GM12878 (cell line): ENCODE data around the gene MYO1E. TPM values are rescaled to one million over a fixed set of nuclear protein-coding genes. Genes with fewer than 3 reads are reported as not detected.

Experiments
- BCLAF1 ChIP-seq: fragments of 450-650 bp; IDR thresholded peaks from 2 replicates; pipeline ENCODE4 v1.6.1; 2017; ENCODE audit warnings: antibody characterized with exemption, mild to moderate bottlenecking, moderate library complexity
- EGR1 ChIP-seq, 2 experiments: IDR thresholded peaks; 1 replicate in 1 of 2; 2 replicates in 1 of 2; pipeline ENCODE4 v1.6.1; 2011 to 2012; ENCODE audit warnings: low read depth in 2 of 2, low read length in 2 of 2, borderline replicate concordance in 1 of 2, mild to moderate bottlenecking in 1 of 2, moderate library complexity in 1 of 2
- HDAC2 ChIP-seq: fragments of 200-600 bp; sonication (generic); IDR thresholded peaks from 2 replicates; pipeline ENCODE4 v1.6.1; 2017
- HDGF ChIP-seq: fragments of 450-650 bp; IDR thresholded peaks from 2 replicates; pipeline ENCODE4 v1.6.1; 2016; ENCODE audit warnings: antibody characterized with exemption
- IKZF1 ChIP-seq: fragments of 450-650 bp; conservative IDR thresholded peaks from 2 replicates; pipeline ENCODE4 v1.6.1; 2017; ENCODE audit warnings: antibody characterized with exemption, mild to moderate bottlenecking
- IRF5 ChIP-seq: fragments of 450-650 bp; IDR thresholded peaks from 2 replicates; pipeline ENCODE4 v1.6.1; 2017; ENCODE audit warnings: borderline replicate concordance
- MLLT1 ChIP-seq: fragments of 450-650 bp; IDR thresholded peaks from 2 replicates; pipeline ENCODE4 v1.6.1; 2016; ENCODE audit warnings: mild to moderate bottlenecking
- MXI1 ChIP-seq: fragments of 150-350 bp; IDR thresholded peaks from 2 replicates; pipeline ENCODE4 v1.6.1; 2011; ENCODE audit warnings: low read depth, mild to moderate bottlenecking, inconsistent platforms, low read length, improper control_type of control experiment
- MYC ChIP-seq: IDR thresholded peaks from 2 replicates; pipeline ENCODE4 v1.6.1; 2011; ENCODE audit warnings: mild to moderate bottlenecking, low read length, moderate library complexity, inconsistent platforms; ENCODE audit not compliant: insufficient read depth, insufficient replicate concordance, insufficient read length, severe bottlenecking
- PRDM15 ChIP-seq: fragments of 450-650 bp; formaldehyde crosslinking; IDR thresholded peaks from 2 replicates; pipeline ENCODE4 v1.4.0; 2020; ENCODE audit warnings: mild to moderate bottlenecking, moderate library complexity
- RAD51 ChIP-seq: fragments of 450-650 bp; IDR thresholded peaks from 2 replicates; pipeline ENCODE4 v1.6.1; 2016; ENCODE audit warnings: moderate library complexity, mild to moderate bottlenecking, inconsistent platforms
- TCF12 ChIP-seq: IDR thresholded peaks from 2 replicates; pipeline ENCODE4 v1.6.1; 2011; ENCODE audit warnings: low read depth, mild to moderate bottlenecking, low read length
- ZZZ3 ChIP-seq: IDR thresholded peaks from 2 replicates; pipeline ENCODE4 v1.6.1; 2011; ENCODE audit warnings: low read depth; ENCODE audit not compliant: control insufficient read depth, insufficient read length
- polyA plus RNA-seq, 11 experiments: library from polyadenylated mRNA; depleted of rRNA in 4 of 11; unstranded in 6 of 11; stranded (reverse) in 5 of 11; fragments of >200 nt; fragmentation: Nextera tagmentation in 4 of 11; fragmentation: Illumina TruSeq in 1 of 11; extraction: Ambion mirVana in 4 of 11; extraction: Trizol in 1 of 11; gene quantifications; 1 replicate in 1 of 11; 2 replicates in 10 of 11; pipeline versions ENCODE4 v1.2.1 to v1.2.3, GENCODE V29; 2011 to 2016; ENCODE audit warnings: inconsistent platforms in 2 of 11, missing spikeins in 2 of 11, low read depth in 1 of 11
- total RNA-seq, 4 experiments: library from RNA; depleted of rRNA in 3 of 4; stranded (reverse); fragments of >200 nt in 3 of 4; fragmentation: Illumina TruSeq in 1 of 4; extraction: Trizol in 1 of 4; gene quantifications; 2 replicates each; pipeline versions ENCODE4 v1.2.1 to v1.2.3, GENCODE V29; 2013 to 2021
- TF ChIP-seq, protein P1 (sequence below): fragments of 450-650 bp; IDR thresholded peaks from 2 replicates; pipeline ENCODE4 v1.6.1; 2017; ENCODE audit warnings: mild to moderate bottlenecking, moderate library complexity

Gene MYO1E
- total and polyA plus RNA-seq, 10 of the 15 experiments (the other 5 are each of a cell fraction or from before 2014, with no cell fraction given) = 10.3 to 266 (median 64.9) TPM

DNA sequence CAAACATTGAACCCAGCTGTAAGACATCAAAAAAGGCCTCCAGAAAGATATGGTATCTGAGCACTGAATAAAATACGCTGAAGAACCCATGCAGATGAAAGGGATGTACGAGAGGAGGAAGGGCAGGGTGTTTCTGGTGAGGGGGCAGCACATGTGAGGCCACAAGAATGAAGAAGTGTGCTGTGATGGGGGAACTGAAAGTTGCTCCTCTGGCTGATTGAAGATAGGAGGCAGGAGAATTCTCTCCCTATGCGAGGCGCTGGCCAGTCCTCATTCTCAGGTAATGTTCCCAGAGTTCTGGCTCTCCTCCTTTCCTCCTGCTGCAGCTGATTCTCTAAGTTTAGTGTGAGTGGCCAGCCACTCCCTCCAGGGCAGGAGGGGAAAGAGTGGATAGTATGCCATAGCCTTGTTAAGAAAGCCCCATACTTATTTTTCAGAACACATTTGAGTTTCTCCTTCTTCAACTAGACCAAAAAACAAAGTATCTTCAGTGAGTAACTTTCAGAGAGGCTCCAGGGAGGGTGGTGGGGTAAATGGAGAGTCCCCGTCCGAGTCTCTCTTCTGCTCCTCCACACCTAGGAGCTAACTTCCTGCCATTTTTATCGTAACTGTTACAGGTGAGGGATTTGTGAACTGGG lies 26.9 kb upstream of the MYO1E start (continued):
- TF ChIP-seq IRF5 (no peak), EGR1 (IDR thresholded peaks at IDR 0.05; ENCODE audit: borderline replicate concordance in 1 of 2, low read depth in 2 of 2, low read length in 2 of 2) (peak in 1 of 2 experiments; percentile 52; a peak in 1 of 3 replicates), MXI1 (peak; percentile 69), MLLT1 (peak; percentile 81), HDGF (no peak), ZZZ3 (no peak), BCLAF1 (no peak), MYC (peak; percentile 63), TCF12 (peak; percentile 82), HDAC2 (no peak), PRDM15 (CRISPR knock-in tag) (no peak), RAD51 (no peak), IKZF1 (peak; percentile 87)
- TF ChIP-seq, protein P1, sequence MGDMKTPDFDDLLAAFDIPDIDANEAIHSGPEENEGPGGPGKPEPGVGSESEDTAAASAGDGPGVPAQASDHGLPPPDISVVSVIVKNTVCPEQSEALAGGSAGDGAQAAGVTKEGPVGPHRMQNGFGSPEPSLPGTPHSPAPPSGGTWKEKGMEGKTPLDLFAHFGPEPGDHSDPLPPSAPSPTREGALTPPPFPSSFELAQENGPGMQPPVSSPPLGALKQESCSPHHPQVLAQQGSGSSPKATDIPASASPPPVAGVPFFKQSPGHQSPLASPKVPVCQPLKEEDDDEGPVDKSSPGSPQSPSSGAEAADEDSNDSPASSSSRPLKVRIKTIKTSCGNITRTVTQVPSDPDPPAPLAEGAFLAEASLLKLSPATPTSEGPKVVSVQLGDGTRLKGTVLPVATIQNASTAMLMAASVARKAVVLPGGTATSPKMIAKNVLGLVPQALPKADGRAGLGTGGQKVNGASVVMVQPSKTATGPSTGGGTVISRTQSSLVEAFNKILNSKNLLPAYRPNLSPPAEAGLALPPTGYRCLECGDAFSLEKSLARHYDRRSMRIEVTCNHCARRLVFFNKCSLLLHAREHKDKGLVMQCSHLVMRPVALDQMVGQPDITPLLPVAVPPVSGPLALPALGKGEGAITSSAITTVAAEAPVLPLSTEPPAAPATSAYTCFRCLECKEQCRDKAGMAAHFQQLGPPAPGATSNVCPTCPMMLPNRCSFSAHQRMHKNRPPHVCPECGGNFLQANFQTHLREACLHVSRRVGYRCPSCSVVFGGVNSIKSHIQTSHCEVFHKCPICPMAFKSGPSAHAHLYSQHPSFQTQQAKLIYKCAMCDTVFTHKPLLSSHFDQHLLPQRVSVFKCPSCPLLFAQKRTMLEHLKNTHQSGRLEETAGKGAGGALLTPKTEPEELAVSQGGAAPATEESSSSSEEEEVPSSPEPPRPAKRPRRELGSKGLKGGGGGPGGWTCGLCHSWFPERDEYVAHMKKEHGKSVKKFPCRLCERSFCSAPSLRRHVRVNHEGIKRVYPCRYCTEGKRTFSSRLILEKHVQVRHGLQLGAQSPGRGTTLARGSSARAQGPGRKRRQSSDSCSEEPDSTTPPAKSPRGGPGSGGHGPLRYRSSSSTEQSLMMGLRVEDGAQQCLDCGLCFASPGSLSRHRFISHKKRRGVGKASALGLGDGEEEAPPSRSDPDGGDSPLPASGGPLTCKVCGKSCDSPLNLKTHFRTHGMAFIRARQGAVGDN = no peak
